Mesothelial cell of epicardium (in vitro differentiated cells): Measurements from ENCODE around the gene ITGB3BP. TPM values are rescaled to one million over a fixed set of nuclear protein-coding genes. Genes with fewer than 3 reads are reported as not detected.

Experiments
- DNase-seq, 2 experiments: peaks; one replicate each; pipeline ENCODE4 v3.0.0; 2021; ENCODE audit warnings: low spot score in 2 of 2; ENCODE audit not compliant: unreplicated experiment in 2 of 2
- H3K27ac Mint-ChIP-seq: 2 replicates; pipeline ENCODE4 v1.8.0; 2021; ENCODE audit warnings: mixed read lengths
- H3K27me3 Mint-ChIP-seq: 2 replicates; pipeline ENCODE4 v1.8.0; 2021; ENCODE audit warnings: low read depth, mixed read lengths
- H3K36me3 Mint-ChIP-seq: 2 replicates; pipeline ENCODE4 v1.8.0; 2021; ENCODE audit warnings: mixed read lengths
- H3K4me1 Mint-ChIP-seq: 2 replicates; pipeline ENCODE4 v1.8.0; 2021; ENCODE audit warnings: mixed read lengths
- H3K4me3 Mint-ChIP-seq: 2 replicates; pipeline ENCODE4 v1.8.0; 2021; ENCODE audit warnings: mild to moderate bottlenecking, moderate library complexity, mixed read lengths
- H3K9me3 Mint-ChIP-seq: 2 replicates; pipeline ENCODE4 v1.8.0; 2021; ENCODE audit warnings: mixed read lengths
- total RNA-seq: library from RNA; stranded (reverse); gene quantifications from 3 replicates; pipeline ENCODE4 v1.2.1, GENCODE V29; 2021
- TF ChIP-seq, protein P1 (sequence below): fragments of 200-600 bp; sonication (generic); IDR thresholded peaks from one replicate; pipeline ENCODE4 v1.5.0; 2021; ENCODE audit warnings: antibody characterized with exemption; ENCODE audit not compliant: unreplicated experiment

The ITGB3BP gene
- total RNA-seq, 1 donor from 2014 or later, result 37.7 TPM

- H3K4me3 Mint-ChIP-seq, result peak overlapping the region; percentile 91
- TF ChIP-seq, protein P1, sequence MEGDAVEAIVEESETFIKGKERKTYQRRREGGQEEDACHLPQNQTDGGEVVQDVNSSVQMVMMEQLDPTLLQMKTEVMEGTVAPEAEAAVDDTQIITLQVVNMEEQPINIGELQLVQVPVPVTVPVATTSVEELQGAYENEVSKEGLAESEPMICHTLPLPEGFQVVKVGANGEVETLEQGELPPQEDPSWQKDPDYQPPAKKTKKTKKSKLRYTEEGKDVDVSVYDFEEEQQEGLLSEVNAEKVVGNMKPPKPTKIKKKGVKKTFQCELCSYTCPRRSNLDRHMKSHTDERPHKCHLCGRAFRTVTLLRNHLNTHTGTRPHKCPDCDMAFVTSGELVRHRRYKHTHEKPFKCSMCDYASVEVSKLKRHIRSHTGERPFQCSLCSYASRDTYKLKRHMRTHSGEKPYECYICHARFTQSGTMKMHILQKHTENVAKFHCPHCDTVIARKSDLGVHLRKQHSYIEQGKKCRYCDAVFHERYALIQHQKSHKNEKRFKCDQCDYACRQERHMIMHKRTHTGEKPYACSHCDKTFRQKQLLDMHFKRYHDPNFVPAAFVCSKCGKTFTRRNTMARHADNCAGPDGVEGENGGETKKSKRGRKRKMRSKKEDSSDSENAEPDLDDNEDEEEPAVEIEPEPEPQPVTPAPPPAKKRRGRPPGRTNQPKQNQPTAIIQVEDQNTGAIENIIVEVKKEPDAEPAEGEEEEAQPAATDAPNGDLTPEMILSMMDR, result no peak
- no peak for DNase-seq
- peaks cover 3% of the 10 kb centered on the region for H3K36me3 Mint-ChIP-seq
- H3K9me3 Mint-ChIP-seq, result no peaks in the 10 kb centered on the region
- H3K27me3 Mint-ChIP-seq, result no peaks in the 10 kb centered on the region
- H3K27ac Mint-ChIP-seq, result peak overlapping the region; percentile 98
- peaks cover 18% of the 10 kb centered on the region for H3K4me1 Mint-ChIP-seq
Measured at GRCh38 chr1:63524201-63524600, 1.2 kb upstream of the ITGB3BP start.

- peak overlapping the region; percentile 98 for H3K27ac Mint-ChIP-seq
- no peak for DNase-seq
Measured at GRCh38 chr1:63523738-63524137, 713 bp upstream of the ITGB3BP start.

DNA sequence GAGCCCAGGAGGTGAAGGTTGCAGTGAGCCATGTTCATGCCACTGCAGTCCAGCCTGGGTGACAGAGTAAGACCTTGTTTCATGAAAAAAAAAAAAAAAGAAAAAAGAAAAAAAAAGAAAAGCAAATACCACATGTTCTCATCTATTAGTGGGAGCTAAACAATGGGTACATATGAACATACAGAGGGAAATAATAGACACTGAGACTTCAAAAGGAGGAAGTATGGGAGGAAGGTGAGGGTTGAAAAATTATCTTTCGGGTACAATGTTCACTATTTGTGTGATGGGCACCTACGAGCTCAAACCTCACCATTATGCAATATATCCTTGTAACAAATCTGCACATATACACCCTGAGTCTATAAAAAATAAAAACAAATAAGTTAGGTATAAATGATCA lies 6.4 kb downstream of the ITGB3BP start:
- no peak overlapping the region for H3K27ac Mint-ChIP-seq
- DNase-seq, result no peak
- TF ChIP-seq, protein P1, result no peak
- H3K4me3 Mint-ChIP-seq, result no peak overlapping the region
- H3K27me3 Mint-ChIP-seq, result no peaks in the 10 kb centered on the region
- peaks cover 14% of the 10 kb centered on the region for H3K9me3 Mint-ChIP-seq
- no peaks in the 10 kb centered on the region for H3K4me1 Mint-ChIP-seq
- peaks cover 10% of the 10 kb centered on the region for H3K36me3 Mint-ChIP-seq

More at GRCh38 chr1:63523738-63524137, 713 bp upstream of the ITGB3BP start:
- TF ChIP-seq, protein P1, result no peak
- Mint-ChIP-seq H3K9me3 (no peaks in the 10 kb centered on the region), H3K4me3 (peak overlapping the region; percentile 91), H3K36me3 (peaks cover 3% of the 10 kb centered on the region), H3K27me3 (no peaks in the 10 kb centered on the region), H3K4me1 (peaks cover 18% of the 10 kb centered on the region)

DNA sequence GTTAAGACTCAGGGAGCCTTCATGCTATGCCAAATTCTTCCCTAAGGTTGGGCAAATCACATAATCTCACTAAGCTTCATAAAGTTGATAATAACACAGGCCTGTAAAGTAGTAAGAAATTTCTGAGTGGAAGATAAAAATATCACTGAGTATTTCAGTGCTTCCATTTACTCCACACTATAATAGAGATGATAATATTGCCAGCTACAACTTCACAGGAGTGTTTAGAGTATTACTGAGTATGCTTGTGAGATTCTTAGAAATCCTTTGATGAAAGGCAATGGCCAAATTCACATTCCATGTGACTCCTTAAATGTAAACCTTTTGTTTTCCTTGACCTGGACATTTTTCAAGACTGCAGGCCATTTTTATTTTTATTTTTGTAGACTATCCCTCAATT lies 10.4 kb downstream of the ITGB3BP start:
- no peak overlapping the region for H3K27ac Mint-ChIP-seq
- H3K36me3 Mint-ChIP-seq, result peaks cover 10% of the 10 kb centered on the region
- H3K4me3 Mint-ChIP-seq, result no peak overlapping the region
- H3K27me3 Mint-ChIP-seq, result no peaks in the 10 kb centered on the region
- TF ChIP-seq, protein P1, result no peak
- DNase-seq, result no peak
- H3K4me1 Mint-ChIP-seq, result no peaks in the 10 kb centered on the region
- peaks cover 14% of the 10 kb centered on the region for H3K9me3 Mint-ChIP-seq

GRCh38 chr1:63509718-63510117 lies 13.3 kb downstream of the ITGB3BP start:
- peaks cover 27% of the 10 kb centered on the region for H3K36me3 Mint-ChIP-seq
- no peaks in the 10 kb centered on the region for H3K27me3 Mint-ChIP-seq
- no peak overlapping the region for H3K27ac Mint-ChIP-seq
- no peaks in the 10 kb centered on the region for H3K4me1 Mint-ChIP-seq
- H3K4me3 Mint-ChIP-seq, result no peak overlapping the region
- TF ChIP-seq, protein P1, result no peak
- H3K9me3 Mint-ChIP-seq, result peaks cover 21% of the 10 kb centered on the region
- DNase-seq, result no peak

- Mint-ChIP-seq H3K27ac (no peak overlapping the region), H3K4me3 (no peak overlapping the region), H3K36me3 (peaks cover 23% of the 10 kb centered on the region), H3K4me1 (no peaks in the 10 kb centered on the region), H3K27me3 (no peaks in the 10 kb centered on the region), H3K9me3 (peaks cover 19% of the 10 kb centered on the region)
- DNase-seq, result no peak
- TF ChIP-seq, protein P1, result no peak
Measured at GRCh38 chr1:63506782-63507181, 16.2 kb downstream of the ITGB3BP start.
